HG03097 (cell line): ENCODE measurements around the gene BZW2.
"Not testable (repeated sequence)": the region's sequence is repeated elsewhere in the genome, so short reads cannot be mapped to it uniquely, and the experiment has no call there.

Experiments
- ATAC-seq: cut with Tn5 transposase; IDR thresholded peaks from one replicate; pipeline ENCODE4 v1.9.1; 2021; ENCODE audit not compliant: unreplicated experiment, low FRiP score

Gene BZW2

DNA sequence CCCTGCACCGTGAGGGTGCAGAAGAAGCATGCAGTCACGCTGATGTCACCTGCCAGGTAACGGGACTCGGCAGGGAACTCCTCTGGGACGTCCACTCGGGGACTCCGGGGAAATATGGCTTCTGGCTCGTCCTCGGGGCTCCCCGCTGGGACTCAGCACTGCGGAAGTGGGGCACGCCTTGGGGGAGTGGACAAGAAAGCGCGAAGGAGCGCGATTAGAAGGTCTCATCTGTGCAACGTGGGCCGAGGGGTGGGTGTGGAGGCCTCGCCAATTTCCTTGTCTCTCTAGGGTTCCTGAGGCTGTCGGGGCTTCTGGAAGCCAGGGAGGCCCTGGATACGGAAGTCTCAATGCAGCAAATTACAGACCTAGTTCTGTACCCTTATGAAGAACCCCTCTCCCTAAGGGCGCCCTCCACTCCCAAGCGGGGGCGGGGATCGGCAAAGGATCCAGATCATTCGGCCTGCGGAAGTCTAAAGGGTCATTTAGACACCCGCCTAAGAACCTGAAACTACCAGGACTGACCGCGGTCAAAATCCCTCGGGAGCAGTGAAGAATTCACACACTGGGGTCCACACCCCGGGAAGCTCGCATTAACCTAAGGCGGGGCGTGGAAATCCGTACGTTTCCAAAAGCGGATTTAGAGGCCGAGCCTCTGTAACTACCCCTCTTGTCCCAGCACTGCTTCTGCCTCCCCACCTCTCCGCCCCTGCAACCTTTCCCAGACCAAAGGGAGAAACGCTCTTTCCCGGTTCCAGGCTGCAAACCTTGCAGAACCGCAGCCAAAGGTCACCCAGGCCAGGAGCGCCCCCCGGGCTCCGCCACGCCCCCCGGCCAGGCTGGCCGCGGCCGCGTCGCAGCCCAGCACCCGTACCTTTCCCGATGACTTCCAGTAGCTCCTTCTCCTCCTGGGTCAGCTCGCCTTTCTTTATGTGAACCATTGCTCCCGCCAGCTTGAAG lies 1.1 kb upstream of the BZW2 start:
- ATAC-seq = no peak

DNA sequence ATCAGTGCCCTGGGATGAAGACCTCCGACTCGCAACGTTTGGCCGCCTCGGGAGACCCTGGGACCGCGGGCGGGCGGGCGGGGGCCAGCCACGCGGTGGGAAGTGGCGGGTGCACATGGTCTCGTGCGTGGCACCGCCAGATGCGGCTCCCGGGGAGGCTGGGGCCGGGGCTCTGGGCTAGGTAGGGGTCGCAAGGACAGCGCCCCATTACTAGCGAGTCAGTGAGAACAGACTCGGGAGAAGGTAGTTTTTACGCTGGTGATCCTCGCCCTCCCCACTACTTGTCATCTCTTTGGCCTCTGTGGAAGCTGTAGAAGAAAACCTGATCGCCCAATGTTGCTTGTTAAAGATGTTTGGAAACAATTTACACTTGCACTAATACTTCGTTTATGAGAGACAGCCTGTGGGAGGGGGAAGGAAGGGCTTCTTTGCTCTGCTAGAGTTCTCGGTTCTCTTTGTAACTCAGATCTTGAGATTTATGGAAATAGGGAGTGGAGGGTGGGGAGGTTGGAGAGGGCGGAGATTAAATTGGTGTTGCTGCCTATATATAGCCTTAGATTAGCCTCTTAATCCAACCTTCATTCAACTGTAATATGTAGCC lies 591 bp downstream of the BZW2 start:
- ATAC-seq = no peak

GRCh38 chr7:16647435-16647960 lies 1.5 kb downstream of the BZW2 start:
- no peak for ATAC-seq

- no peak for ATAC-seq
Measured at GRCh38 chr7:16648551-16648950, 2.6 kb downstream of the BZW2 start.

DNA sequence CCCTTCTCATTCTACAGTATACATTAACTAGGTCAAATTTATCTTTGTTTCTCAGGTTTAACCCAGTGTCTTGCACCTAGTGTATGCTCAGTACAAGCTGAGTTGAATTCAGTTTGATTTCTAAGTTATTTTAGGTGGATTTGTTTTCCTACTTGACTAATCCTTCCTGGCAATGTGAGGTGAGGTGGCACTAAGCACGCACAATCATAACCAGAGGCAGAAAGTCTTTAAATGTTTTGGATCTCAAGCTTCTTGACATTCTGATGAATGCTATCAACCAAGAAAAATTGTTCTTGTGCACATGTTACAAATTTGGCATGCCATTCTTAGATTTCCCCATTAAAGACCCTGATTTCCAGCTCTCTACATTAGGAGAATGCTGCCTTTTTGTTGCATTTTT lies 3.2 kb downstream of the BZW2 start:
- ATAC-seq = no peak

DNA sequence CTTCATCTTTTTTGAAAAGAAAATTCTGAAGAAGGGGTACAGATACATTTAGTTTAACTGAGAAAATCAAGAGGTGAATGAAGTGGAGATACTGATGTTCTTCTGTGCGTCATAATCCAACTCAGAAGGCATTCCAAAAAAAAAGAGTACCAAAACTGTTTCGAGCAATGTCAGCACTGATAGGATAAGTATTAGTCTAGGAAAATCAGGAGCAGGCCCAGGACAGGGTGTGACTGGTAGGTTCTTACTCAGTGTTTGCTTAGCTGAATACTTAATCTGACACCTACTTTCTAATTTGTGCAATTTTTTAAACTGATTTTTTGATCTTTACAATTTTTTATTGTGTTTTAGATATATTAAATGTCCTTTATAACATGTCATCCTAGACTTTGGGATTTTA lies 4.3 kb downstream of the BZW2 start:
- ATAC-seq = no peak

GRCh38 chr7:16651396-16652239 lies 5.6 kb downstream of the BZW2 start:
- ATAC-seq = no peak

GRCh38 chr7:16652240-16652583 lies 6.2 kb downstream of the BZW2 start:
- ATAC-seq = no peak

- no peak for ATAC-seq
Measured at GRCh38 chr7:16652888-16653287, 6.9 kb downstream of the BZW2 start.

- no peak for ATAC-seq
Measured at GRCh38 chr7:16655394-16655793, 9.4 kb downstream of the BZW2 start.

GRCh38 chr7:16656141-16656540 lies 10.2 kb downstream of the BZW2 start:
- ATAC-seq = no peak

DNA sequence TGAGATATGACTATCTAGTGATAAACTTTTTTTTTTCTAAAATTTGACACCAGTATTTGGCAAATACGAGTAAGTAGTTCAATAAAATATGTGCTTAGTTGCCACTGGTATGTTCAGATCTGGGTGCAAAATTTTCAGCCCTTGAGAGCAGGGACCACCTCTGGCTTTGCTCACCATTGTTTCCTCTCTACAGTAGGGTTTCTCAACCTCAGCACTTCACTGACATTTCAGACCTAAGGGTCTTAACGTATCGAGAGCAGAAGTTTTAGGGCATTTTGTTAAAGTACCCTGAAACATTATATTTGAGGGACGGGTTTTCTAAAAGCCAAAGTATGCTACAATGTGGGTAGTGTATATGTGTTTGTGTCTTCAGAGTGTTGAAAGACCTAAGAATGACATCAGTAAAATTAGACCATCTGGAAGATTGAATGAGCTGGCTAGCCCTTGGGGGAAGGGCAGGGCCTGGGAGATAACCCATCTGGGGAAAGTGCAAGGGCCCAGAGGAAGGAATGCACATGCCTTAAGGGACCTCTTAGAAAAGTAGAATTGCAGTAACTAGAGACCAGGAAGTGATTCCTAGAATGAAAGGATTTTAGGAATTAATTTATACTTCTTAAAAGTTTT lies 11.8 kb downstream of the BZW2 start:
- ATAC-seq = no peak

- not testable (repeated sequence) for ATAC-seq
Measured at GRCh38 chr7:16659854-16660497, 14.0 kb downstream of the BZW2 start.

DNA sequence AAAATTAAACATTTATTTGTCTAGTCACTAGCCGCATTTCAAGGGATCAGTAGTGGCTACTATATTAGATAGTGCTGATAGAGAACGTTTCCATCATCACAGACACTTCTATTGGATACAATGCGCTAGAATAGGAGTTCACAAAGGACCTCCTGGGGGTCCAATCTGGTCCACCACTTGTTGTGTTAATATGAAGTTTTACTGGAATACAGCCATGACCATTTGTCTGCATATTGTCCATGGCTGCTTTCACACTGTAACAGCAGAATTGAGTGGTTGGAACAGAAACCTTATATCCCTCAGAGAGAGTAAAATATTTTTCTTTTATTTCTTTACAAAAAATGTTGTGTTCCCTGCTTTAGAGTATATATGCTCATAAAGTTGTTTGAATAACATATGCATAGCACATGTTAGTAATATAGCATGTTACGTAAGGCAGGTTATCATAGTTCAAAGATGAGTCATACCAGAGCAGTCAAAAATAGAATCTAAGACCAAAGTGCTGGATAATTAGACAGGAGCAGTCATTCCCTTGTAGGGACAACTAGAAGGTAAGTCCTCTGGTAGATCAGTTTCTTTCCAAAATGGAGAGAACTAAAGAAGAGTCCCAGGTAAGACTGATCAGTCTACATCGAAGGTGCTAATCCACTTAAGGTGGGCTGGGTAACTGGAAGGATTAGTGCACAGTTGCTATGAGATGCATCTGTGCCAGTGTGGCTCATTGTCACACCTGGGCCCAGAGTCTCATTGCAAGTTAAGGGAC lies 14.9 kb downstream of the BZW2 start:
- no peak for ATAC-seq

DNA sequence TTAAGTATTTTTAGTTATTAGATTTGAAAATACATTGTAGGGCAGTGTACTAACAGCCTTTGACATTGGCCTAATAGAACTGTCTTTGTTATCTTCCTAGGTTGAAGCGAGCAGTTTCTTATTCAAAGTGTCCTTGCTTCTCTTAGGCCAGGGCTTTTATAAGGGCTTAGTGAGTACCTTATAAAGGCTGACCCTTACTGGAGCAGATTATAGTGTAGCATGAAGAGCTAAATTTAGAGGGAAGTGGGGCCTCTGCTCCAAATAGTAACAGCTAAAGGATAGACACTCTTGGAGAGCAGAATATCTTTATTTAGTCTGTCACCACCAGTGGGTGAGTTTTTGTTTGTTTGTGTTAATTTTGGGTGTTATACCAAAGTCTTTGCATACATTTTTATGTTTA lies 15.9 kb downstream of the BZW2 start:
- no peak for ATAC-seq

DNA sequence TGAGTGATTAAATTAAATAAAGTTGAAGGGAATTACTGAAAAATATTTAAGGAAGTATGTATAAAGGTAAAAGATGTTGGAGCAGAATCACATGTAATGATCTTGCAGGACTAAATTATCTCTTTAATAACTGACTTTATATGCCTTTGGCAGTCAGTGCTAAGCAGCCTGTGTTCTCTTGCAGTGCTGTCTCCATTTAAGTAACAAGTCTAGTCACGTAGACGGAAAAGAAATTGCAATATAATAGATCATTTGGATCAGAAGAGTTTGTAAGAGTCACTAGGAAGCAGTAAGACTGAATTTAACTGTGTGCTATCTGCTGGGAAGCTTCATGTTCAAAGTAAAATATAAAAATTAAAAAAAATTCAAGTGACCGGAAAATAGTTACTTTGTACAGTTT lies 21.4 kb downstream of the BZW2 start:
- no peak for ATAC-seq

DNA sequence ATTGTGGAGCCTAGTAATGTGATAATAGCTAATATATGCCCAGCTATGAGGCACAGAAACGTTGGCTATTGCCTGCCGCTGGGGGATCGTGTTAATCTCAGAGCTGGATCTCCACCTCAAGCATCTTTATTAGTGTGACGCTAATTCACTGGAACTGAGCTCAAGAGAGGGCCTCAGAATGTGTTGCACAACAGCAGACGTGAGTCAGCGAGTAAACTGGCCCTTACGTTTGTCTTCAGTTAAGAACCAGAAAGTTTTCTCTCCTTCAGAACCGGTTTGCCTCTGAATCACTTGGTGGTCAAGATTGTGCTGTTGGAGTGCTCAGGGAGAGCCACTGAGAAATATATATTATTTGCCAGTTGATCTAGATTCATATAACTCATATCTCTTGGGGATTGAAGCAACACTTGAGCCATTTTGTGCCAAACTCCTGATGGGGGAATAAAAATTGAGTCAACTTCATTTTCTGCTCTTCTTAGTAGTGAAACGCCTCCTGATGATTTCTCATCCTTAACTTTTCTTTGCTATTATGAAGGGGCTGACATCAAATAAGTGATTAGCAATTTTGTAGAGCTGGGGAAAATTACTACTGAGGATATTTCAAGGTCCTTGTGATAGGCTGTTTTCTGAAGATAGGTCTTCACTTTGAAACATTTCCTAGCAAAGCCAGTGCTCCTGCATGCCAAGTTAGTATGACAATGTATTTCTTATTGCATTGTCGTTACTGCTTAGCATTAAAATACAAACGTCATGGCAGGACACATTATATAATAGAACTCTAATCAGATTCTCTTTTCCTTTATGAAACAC lies 22.3 kb downstream of the BZW2 start:
- no peak for ATAC-seq

DNA sequence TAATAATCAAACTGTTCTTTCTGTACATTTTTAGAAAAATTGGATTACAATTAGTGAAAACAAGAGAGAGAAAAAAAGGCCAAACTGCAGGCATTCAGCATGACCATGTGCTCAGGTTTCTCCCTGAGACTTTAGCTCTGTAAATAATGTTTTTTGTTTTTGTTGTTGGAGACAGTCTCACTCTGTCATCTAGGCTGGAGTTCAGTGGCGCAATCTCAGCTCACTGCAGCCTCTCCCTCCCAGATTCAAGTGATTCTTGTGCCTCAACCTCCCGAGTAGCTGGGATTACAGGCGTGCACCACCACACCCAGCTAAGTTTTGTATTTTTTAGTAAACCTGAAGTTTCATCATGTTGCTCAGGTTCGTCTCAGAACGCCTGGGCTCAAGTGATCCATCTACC lies 23.0 kb downstream of the BZW2 start:
- ATAC-seq = no peak

DNA sequence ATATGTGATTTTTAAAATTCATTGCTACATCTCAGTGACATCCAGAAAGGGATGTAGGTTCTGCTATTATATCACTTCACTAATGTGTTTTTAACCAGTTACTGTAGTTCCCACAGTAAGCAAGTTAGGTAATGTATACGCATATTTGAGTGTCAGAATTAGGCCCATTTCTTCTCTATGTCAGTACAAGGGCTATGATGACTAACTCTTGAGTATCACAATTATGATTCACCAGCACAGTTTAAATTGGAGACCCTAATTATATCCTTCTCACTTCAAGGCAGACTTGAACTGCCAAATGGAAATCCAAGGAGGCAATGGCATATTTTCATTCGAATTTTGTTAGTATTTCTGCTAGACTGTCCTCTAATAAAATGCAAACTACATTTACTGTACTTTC lies 23.6 kb downstream of the BZW2 start:
- ATAC-seq = no peak
